Mammary epithelial cell (primary cell): ENCODE data around the gene KCNJ5.

Experiments
- EZH2 ChIP-seq: IDR thresholded peaks from 2 replicates; pipeline ENCODE4 v1.6.1; 2012; ENCODE audit warnings: low read length, inconsistent platforms, borderline replicate concordance
- TF ChIP-seq, protein P1 (sequence below), 2 donors: IDR thresholded peaks in 1 of 2; conservative IDR thresholded peaks in 1 of 2; 2 replicates each; pipeline ENCODE4 v1.5.1; 2011 to 2012; ENCODE audit warnings: inconsistent platforms in 2 of 2, low read length in 2 of 2, mild to moderate bottlenecking in 2 of 2, control low read depth in 1 of 2, low read depth in 1 of 2; ENCODE audit not compliant: insufficient read depth in 1 of 2; ENCODE audit errors: extremely low read depth in 1 of 2

DNA sequence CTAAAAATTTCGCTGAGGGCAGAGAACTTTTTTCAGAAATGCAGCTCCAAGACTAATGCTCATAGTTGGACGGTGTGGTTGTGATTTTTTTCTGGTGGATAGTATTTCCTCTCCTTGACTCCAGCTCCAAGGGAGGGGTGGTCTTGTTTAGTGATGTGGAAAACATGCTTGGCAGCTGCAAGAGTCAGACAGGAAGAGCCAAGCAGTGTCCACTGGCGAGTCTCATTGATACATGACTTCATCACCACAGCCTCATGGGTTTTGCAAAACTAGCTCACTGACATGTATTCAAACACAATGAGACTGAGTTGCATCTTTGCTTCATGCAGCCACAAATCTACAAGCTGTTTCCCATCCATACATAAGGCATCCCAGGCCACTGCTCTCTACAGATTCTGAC, 16.7 kb upstream of the KCNJ5 start:
- TF ChIP-seq, protein P1, sequence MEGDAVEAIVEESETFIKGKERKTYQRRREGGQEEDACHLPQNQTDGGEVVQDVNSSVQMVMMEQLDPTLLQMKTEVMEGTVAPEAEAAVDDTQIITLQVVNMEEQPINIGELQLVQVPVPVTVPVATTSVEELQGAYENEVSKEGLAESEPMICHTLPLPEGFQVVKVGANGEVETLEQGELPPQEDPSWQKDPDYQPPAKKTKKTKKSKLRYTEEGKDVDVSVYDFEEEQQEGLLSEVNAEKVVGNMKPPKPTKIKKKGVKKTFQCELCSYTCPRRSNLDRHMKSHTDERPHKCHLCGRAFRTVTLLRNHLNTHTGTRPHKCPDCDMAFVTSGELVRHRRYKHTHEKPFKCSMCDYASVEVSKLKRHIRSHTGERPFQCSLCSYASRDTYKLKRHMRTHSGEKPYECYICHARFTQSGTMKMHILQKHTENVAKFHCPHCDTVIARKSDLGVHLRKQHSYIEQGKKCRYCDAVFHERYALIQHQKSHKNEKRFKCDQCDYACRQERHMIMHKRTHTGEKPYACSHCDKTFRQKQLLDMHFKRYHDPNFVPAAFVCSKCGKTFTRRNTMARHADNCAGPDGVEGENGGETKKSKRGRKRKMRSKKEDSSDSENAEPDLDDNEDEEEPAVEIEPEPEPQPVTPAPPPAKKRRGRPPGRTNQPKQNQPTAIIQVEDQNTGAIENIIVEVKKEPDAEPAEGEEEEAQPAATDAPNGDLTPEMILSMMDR (conservative IDR thresholded peaks at IDR 0.05 in 1 of 2, IDR thresholded peaks at IDR 0.05 in 1 of 2; ENCODE audit: extremely low read depth in 1 of 2, insufficient read depth in 1 of 2, low read depth in 1 of 2, low read length in 2 of 2), result no peak
- TF ChIP-seq EZH2, result no peak
